COLO668 (cell line): ENCODE results near the gene SLC45A1.

ENCODE experiments used
- DNase-seq: peaks from one replicate; lab custom pipeline; 2025; ENCODE audit not compliant: unreplicated experiment; lab: John Stamatoyannopoulos, UW

Gene SLC45A1

GRCh38 chr1:8382608-8383505 lies 64.9 kb downstream of the SLC45A1 start:
- DNase-seq, result no peak

- DNase-seq, result no peak
Observed at GRCh38 chr1:8384088-8384487, 66.2 kb downstream of the SLC45A1 start.

GRCh38 chr1:8384577-8384976 lies 66.7 kb downstream of the SLC45A1 start:
- DNase-seq, result no peak

- no peak for DNase-seq
Observed at GRCh38 chr1:8386247-8386646, 68.3 kb downstream of the SLC45A1 start.

GRCh38 chr1:8388732-8389562 lies 71.0 kb downstream of the SLC45A1 start:
- no peak for DNase-seq

GRCh38 chr1:8389958-8390535 lies 72.1 kb downstream of the SLC45A1 start:
- DNase-seq, result no peak

- no peak for DNase-seq
Observed at GRCh38 chr1:8390707-8391106, 72.8 kb downstream of the SLC45A1 start.

- DNase-seq, result no peak
Observed at GRCh38 chr1:8392522-8392921, 74.6 kb downstream of the SLC45A1 start.
